Prostate gland (tissue), 2 donors: ENCODE results near the gene MYLK2. TPM values are rescaled to one million over a fixed set of nuclear protein-coding genes. Genes with fewer than 3 reads are reported as not detected.

Experiments used
- DNase-seq: peaks from one replicate; pipeline ENCODE4 v3.0.0-alpha.2; 2019; ENCODE audit warnings: low spot score
- H3K27ac ChIP-seq, 2 donors: fragments of 200-600 bp; sonication (generic); 2 replicates each; pipeline ENCODE4 v1.5.1; 2017 to 2019
- H3K27me3 ChIP-seq: fragments of 200-600 bp; sonication (generic); replicated peaks from 2 replicates; pipeline ENCODE4 v1.5.1; 2019; ENCODE audit not compliant: insufficient read depth
- H3K36me3 ChIP-seq, 2 donors: fragments of 200-600 bp; sonication (generic); 1 replicate in 1 of 2; 2 replicates in 1 of 2; pipeline versions ENCODE4 v1.5.1 to v1.8.1; 2017 to 2019
- H3K4me1 ChIP-seq: fragments of 200-600 bp; sonication (generic); replicated peaks from 2 replicates; pipeline ENCODE4 v1.5.1; 2019
- H3K4me3 ChIP-seq, 2 donors: fragments of 200-600 bp; sonication (generic); 2 replicates each; pipeline ENCODE4 v1.5.1; 2017 to 2019
- H3K9me3 ChIP-seq: fragments of 200-600 bp; sonication (generic); 2 replicates; pipeline ENCODE4 v1.5.1; 2017
- CTCF ChIP-seq, 4 experiments: fragments of 200-600 bp in 2 of 4; fragments of 450-650 bp in 2 of 4; sonication (generic) in 2 of 4; IDR thresholded peaks; 1 replicate in 3 of 4; 2 replicates in 1 of 4; pipeline ENCODE4 v1.5.1; 2016 to 2019; ENCODE audit warnings: antibody characterized with exemption in 4 of 4, mild to moderate bottlenecking in 2 of 4, moderate library complexity in 2 of 4
- POLR2A ChIP-seq: fragments of 450-650 bp; IDR thresholded peaks from one replicate; pipeline ENCODE4 v1.6.1; 2016; ENCODE audit warnings: antibody characterized with exemption, mild to moderate bottlenecking
- POLR2AphosphoS5 ChIP-seq: sonication (generic); formaldehyde crosslinking; IDR thresholded peaks from one replicate; pipeline ENCODE4 v1.6.1; 2017; ENCODE audit warnings: antibody characterized with exemption
- WGBS: methylation state at CpG from one replicate; pipeline ENCODE4 v1.1.5; 2018; 5-methylcytosine and 5-hydroxymethylcytosine counted together
- intact Hi-C: fragments of 100-400 bp; cut with DNase I; formaldehyde crosslinking; loops from one replicate; pipeline ENCODE4 v1.14.2; 2022
- total RNA-seq, 2 donors: library from RNA; depleted of rRNA; stranded (reverse); fragments of >200 nt; gene quantifications; one replicate each; pipeline ENCODE4 v1.1.0, GENCODE V29; 2016

The MYLK2 gene
- total RNA-seq, 2 donors from 2014 or later = 0.27 to 0.91 TPM

- no peak for DNase-seq
- intact Hi-C loops = no loop called here
- Histone ChIP-seq H3K27me3 (no peaks in the 10 kb centered on the region), H3K27ac (peak overlapping the region in 1 of 2 donors; percentile 5), H3K4me3 (no peak overlapping the region), H3K9me3 (no peaks in the 10 kb centered on the region), H3K36me3 (no peaks in the 10 kb centered on the region), H3K4me1 (no peaks in the 10 kb centered on the region)
- whole genome bisulfite sequencing = 55% methylated on average over 11 of the region's 12 CpGs
- TF ChIP-seq CTCF (IDR thresholded peaks at IDR 0.05) = no peak
- no peak for TF ChIP-seq POLR2AphosphoS5
- no peak for TF ChIP-seq POLR2A
These were observed 23.5 kb downstream of the MYLK2 start for GRCh38 chr20:31842471-31843157.

GRCh38 chr20:31843288-31843687 lies 24.1 kb downstream of the MYLK2 start:
- intact Hi-C loops = no loop called here
- no peaks in the 10 kb centered on the region for H3K4me1 ChIP-seq
- H3K4me3 ChIP-seq = no peak overlapping the region

GRCh38 chr20:31843881-31844280 lies 24.7 kb downstream of the MYLK2 start:
- no peaks in the 10 kb centered on the region for H3K36me3 ChIP-seq
- no peaks in the 10 kb centered on the region for H3K9me3 ChIP-seq
- H3K4me3 ChIP-seq = no peak overlapping the region
- WGBS = 66% methylated on average over 5 of the region's 5 CpGs
- intact Hi-C loops = no loop called here
- TF ChIP-seq POLR2AphosphoS5 (no peak), POLR2A (no peak), CTCF (IDR thresholded peaks at IDR 0.05) (no peak)
- DNase-seq = no peak
- no peak overlapping the region for H3K27ac ChIP-seq
- H3K27me3 ChIP-seq = no peaks in the 10 kb centered on the region
- no peaks in the 10 kb centered on the region for H3K4me1 ChIP-seq

More at GRCh38 chr20:31843288-31843687, 24.1 kb downstream of the MYLK2 start:
- H3K27ac ChIP-seq = no peak overlapping the region
- DNase-seq = no peak
- H3K9me3 ChIP-seq = no peaks in the 10 kb centered on the region
- H3K27me3 ChIP-seq = no peaks in the 10 kb centered on the region
- 84% methylated on average over 6 of the region's 6 CpGs for WGBS
- TF ChIP-seq POLR2AphosphoS5 = no peak
- no peak for TF ChIP-seq CTCF (IDR thresholded peaks at IDR 0.05)
- no peak for TF ChIP-seq POLR2A
- no peaks in the 10 kb centered on the region for H3K36me3 ChIP-seq

- intact Hi-C loops = no loop called here
- no peaks in the 10 kb centered on the region for H3K36me3 ChIP-seq
- no peaks in the 10 kb centered on the region for H3K27me3 ChIP-seq
- no peaks in the 10 kb centered on the region for H3K9me3 ChIP-seq
- TF ChIP-seq CTCF (IDR thresholded peaks at IDR 0.05) (no peak), POLR2AphosphoS5 (no peak), POLR2A (no peak)
- DNase-seq = no peak
- no peak overlapping the region for H3K27ac ChIP-seq
- no peaks in the 10 kb centered on the region for H3K4me1 ChIP-seq
- WGBS = 67% methylated on average over 28 of the region's 28 CpGs
- H3K4me3 ChIP-seq = no peak overlapping the region
These were observed 25.7 kb downstream of the MYLK2 start for GRCh38 chr20:31844737-31845299.
